ENCODE data around the gene RGPD8.
"Not testable (repeated sequence)": the region's sequence is repeated elsewhere in the genome, so short reads cannot be mapped to it uniquely, and the experiment has no call there.

Gene RGPD8

DNA sequence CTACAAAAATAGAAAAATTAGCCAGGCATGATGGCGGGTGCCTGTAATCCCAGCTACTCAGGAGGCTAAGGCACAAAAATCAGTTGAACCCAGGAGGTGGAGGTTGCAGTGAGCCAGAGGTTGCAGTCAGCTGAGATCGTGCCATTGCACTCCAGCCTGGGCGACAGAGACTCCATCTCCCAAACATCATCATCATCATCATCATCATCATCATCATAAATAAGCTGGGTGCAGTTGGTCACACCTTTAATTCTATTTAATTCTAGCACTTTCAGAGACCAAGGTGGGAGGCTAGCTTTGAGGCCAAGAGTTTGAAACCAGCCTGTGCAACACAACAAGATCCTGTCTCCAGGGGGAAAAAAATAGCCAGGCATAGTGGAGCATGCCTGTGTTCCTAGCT lies 8.9 kb downstream of the RGPD8 start:
- H3K4me3 ChIP-seq (ENCODE audit: low read depth, low read length) = not testable (repeated sequence)

DNA sequence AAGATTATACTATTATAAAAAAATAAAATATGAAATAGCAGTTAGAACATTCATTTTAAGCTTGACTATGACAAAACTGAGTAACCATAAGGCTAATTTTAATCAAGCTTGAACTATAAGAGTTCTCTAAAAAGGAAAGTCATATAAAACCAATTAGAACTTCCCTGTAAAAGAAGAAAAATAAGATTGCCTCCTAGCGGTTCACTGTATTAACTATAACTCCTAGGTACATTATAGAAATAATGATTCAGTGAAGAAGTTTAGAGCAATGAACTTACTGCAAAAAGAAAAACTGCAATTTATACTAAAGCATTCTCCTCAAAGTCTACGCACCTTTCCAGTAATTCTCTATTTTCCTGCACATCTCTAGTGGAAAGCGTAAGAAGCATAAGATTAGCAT lies 16.6 kb downstream of the RGPD8 start:
- not testable (repeated sequence) for H3K4me3 ChIP-seq (ENCODE audit: low read depth, low read length)

DNA sequence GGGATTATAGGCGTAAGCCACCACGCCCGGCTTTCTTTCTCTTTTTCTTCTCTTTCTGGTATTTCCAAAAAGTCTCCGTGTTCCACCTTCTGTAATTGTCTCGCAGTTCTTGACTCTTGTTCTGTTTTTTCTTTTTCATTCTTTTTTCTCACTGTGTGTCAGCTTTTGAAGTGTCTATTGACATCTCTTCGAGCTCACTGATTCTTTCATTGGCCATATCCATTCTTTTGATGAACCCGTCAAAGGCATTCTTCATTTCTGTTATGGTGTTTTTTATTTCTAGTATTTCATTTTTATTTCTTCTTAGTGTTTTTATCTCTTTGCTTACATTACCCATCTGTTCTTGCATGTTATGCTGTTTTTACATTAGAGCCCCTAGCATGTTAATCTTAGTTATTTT lies 73.4 kb downstream of the RGPD8 start:
- H3K4me3 ChIP-seq (ENCODE audit: low read depth, low read length) = not testable (repeated sequence)

DNA sequence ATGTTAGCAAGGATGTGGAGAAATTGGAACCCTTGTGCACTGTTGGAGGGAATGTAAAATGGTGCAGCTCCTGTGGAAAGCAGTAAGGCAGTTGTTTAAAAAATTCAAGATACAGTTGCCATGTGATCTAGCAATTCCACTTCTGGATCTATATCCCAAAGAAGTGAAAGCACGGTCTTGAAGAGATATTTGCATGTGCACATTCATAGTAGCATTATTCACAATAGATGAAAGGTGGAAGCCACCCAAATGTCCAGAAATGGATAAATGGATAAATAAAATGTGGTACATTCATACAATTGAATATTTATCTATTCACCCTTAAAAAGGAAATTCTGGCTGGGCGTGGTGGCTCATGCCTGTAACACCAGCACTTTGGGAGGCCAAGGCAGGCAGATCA lies 79.1 kb downstream of the RGPD8 start:
- not testable (repeated sequence) for H3K4me3 ChIP-seq (ENCODE audit: low read depth, low read length)

DNA sequence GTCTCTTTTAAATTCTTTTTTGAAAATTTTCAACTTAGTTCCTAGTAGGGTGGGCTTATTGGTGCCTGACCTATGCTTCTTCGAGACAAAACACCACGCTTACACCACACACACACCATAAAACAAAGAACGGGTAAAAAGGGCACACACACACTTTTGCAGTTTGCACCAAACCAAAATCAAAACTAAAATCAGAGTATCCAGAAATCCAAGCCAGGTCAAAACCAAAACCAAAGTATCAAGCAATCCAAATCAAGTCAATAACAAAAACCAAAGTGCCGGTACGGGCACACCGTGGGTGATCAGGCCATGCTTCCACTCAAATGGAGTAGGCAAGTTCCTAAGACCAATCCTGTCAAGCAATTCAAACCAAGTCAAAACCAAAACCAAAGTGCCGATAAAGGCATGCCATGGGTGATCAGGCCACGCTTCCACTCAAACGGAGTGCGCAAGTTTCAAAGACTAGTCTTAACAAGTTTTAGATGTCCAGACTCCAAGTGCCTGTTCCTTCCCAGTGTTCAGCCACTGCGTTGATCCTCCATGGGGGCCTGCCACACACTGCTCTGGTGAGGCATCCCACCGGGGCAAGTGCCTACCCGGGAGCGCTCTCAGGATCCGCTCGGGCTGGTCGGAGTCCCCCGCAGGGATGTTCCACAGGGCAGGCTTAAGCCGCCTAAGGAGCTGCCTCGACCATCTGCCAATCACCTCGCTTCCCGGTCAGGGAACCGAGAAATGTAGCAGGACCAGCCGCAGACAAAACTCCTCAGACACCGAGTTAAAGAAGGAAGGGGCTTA lies 80.4 kb downstream of the RGPD8 start:
- not testable (repeated sequence) for H3K4me3 ChIP-seq (ENCODE audit: low read depth, low read length)

DNA sequence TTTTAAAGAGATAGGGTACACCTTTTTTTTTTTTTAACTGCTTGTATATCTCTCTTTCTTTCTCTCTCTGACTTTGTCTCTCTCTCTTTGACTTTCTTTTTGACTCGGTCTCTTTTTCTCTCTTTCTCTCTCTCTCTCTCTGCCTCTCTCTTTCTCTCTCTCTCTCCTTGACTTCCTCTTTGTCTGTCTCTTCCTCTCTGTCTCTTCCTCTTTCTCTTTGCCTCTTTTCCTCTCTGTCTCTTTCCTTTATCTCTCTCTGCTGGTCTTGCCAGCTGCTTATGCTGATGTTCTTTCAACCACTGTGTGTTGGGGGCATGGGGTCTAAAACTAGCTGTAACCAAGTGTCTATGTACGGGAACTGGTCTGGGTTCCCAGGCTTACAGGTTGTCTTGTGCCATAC lies 81.2 kb downstream of the RGPD8 start:
- H3K4me3 ChIP-seq (ENCODE audit: low read depth, low read length) = not testable (repeated sequence)

DNA sequence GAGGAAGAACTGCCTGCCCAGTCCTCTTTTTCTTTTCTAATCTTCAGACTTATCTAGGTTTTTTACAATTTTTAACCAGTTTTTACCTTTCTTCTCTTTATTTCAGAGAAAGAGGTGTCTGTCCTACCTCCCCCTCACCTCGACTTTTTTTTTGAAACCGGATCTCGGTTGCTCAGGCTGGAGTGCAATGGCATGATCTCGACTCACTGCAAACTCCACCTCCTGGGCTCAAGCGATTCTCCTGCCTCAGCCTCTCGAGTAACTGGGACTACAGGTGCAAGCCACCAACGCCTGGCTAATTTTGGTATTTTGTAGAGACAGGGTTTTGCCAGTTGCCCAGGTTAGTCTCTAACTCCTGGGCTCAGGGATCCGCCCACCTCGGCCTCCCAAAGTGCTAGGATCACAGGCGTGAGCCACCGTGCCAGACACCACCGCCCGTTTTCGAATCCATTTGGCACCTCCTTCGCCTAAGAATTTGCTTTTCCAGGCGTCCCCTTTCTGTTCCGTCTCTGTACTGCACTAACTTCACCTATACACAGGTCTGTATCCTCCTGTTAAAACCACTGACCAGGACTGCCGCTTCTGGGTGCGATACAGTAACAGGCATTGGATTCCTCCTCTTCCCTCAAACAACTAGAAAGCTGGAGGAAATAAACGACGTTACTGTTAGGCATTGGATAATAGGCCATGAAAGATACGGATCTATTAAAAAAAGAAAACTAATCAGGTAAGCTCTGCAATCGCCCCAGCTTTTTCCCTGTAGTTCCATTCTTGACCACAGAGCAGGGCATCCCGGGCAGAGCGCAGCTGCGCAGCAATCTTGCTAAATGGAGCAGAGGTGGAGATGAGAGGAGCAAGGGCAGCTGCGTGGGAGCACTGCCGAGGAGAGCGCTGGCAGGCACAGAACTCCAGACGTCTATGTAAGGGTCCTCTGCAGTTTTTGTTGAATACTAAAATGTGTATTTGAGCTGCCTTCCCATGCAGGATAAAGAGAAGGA lies 88.1 kb downstream of the RGPD8 start:
- TF ChIP-seq, protein P1, sequence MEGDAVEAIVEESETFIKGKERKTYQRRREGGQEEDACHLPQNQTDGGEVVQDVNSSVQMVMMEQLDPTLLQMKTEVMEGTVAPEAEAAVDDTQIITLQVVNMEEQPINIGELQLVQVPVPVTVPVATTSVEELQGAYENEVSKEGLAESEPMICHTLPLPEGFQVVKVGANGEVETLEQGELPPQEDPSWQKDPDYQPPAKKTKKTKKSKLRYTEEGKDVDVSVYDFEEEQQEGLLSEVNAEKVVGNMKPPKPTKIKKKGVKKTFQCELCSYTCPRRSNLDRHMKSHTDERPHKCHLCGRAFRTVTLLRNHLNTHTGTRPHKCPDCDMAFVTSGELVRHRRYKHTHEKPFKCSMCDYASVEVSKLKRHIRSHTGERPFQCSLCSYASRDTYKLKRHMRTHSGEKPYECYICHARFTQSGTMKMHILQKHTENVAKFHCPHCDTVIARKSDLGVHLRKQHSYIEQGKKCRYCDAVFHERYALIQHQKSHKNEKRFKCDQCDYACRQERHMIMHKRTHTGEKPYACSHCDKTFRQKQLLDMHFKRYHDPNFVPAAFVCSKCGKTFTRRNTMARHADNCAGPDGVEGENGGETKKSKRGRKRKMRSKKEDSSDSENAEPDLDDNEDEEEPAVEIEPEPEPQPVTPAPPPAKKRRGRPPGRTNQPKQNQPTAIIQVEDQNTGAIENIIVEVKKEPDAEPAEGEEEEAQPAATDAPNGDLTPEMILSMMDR (IDR thresholded peaks at IDR 0.05; ENCODE audit: borderline replicate concordance, insufficient read depth, low read depth, low read length) = no peak
- no peak overlapping the region for H3K4me3 ChIP-seq (ENCODE audit: low read depth, low read length)

DNA sequence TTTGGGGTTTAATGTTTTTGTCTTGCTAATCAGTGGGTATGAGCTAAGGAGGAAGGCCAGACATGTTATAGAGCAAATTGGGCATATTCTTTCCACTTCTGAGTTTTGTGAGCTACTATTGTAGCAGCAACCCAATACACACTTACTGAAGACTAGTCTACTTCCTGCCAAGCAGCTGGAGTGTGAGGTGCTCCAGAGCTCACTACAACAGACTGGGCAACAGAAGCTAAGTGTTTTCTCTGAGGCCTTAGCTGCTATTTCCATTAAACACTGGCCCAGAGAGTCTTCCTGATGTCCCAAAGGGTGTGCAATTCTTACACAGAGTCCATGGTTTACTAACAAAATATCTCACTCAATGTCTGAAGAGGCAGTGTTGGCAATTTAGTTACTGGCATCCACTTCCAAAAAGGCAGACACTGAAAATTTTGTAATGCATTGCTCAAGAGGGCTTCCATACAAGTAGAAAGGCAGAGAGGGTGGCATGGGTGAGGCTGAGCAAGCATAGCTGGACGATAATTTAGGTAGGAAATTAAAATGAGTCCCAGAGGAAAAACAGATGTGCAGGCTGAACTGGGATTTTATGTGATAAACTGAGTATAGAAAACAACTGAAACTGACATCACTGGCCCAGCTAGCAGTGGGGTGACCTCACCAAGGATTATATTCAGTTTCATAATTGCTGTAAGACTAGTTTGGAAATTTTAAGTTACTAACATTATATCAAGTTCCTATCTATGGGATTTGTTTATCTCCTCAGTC lies 89.4 kb downstream of the RGPD8 start:
- TF ChIP-seq, protein P1 (IDR thresholded peaks at IDR 0.05; ENCODE audit: borderline replicate concordance, insufficient read depth, low read depth, low read length) = no peak

DNA sequence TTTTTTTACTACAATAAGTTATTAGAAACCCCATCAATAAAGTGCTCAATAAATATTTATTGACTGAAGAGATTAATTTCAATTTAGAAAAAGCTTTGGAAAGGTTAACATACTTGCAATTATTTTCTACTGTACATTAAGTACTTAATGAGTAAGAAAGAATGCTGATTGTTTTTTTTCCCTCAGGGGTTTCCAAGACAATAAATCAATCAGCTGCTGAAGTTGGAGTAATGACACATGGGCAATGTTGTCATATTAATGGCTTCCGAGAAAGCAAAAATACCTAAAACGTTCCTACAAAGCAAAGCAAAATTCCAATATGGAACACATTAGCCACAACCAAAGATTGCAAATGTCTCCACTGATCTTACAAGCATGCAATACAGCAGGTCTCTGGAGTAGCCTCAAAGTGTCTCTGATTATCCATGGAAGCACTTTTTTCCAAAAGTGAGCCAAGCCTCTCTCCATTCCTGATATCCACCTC lies 91.3 kb downstream of the RGPD8 start:
- TF ChIP-seq, protein P1 (IDR thresholded peaks at IDR 0.05; ENCODE audit: borderline replicate concordance, insufficient read depth, low read depth, low read length) = no peak
- H3K4me3 ChIP-seq (ENCODE audit: low read depth, low read length) = no peak overlapping the region

More for the DNA sequence above, 89.4 kb downstream of the RGPD8 start:
- H3K4me3 ChIP-seq (ENCODE audit: low read depth, low read length) = no peak overlapping the region

Measured in GM12875 (cell line).